Thoracic aorta endothelial cell (primary cell): ENCODE results near the gene AOC1. TPM values are rescaled to one million over a fixed set of nuclear protein-coding genes. Genes with fewer than 3 reads are reported as not detected.

Source experiments
- total RNA-seq: library from RNA; depleted of rRNA; stranded (reverse); fragments of >200 nt; gene quantifications from 2 replicates; pipeline ENCODE4 v1.2.3, GENCODE V29; 2012

The AOC1 gene, protein sequence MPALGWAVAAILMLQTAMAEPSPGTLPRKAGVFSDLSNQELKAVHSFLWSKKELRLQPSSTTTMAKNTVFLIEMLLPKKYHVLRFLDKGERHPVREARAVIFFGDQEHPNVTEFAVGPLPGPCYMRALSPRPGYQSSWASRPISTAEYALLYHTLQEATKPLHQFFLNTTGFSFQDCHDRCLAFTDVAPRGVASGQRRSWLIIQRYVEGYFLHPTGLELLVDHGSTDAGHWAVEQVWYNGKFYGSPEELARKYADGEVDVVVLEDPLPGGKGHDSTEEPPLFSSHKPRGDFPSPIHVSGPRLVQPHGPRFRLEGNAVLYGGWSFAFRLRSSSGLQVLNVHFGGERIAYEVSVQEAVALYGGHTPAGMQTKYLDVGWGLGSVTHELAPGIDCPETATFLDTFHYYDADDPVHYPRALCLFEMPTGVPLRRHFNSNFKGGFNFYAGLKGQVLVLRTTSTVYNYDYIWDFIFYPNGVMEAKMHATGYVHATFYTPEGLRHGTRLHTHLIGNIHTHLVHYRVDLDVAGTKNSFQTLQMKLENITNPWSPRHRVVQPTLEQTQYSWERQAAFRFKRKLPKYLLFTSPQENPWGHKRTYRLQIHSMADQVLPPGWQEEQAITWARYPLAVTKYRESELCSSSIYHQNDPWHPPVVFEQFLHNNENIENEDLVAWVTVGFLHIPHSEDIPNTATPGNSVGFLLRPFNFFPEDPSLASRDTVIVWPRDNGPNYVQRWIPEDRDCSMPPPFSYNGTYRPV
- total RNA-seq = not detected in 2 replicates

DNA sequence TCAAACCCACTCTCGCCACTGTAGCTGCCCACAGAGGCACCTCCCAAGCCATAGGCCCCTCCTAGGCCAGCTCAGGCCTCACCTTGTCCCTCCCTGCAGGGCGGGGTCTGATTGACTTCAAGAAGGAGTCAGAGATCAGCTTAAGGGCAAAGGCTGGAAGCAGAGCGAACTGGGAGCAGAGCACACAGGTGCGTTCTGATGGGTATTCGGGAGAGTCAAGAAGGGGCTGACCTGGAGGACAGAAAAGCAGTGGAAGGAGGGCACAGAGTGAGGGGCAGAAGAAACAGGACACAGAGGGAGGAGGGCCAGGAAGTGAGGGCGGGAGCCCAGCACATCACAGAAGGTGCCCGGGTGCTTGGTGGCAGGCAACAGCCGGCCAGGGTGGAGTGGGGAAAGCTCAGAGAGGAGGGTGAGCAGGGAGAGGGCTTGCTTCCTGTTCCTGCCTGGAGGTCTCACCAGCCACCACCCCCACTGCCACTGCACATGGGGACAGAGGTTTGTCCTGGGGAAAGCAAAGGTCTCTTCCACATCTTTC is at the start of gene AOC1:
Gene AOC1, plus strand, starts transcription at position 147 of the 535 bp plus-strand sequence. CDS start 3,954 bp downstream, outside the sequence.

Other genes with a start within 250 kb of the AOC1 start
- gene GIMAP6, start 220.1 kb upstream of the AOC1 start, total RNA-seq = 155 and 156 TPM in 2 replicates
- 39.8 and 44.8 TPM in 2 replicates for gene GIMAP2, start 166.8 kb upstream of the AOC1 start, total RNA-seq
- 10.4 and 10.8 TPM in 2 replicates for gene GIMAP1, start 135.9 kb upstream of the AOC1 start, total RNA-seq
- 1.2 and 8.9 TPM in 2 replicates for gene GIMAP5, start 115.1 kb upstream of the AOC1 start, total RNA-seq
- not detected in 2 replicates for gene TMEM176B, start 52.2 kb upstream of the AOC1 start, total RNA-seq
- not detected in 2 replicates for gene TMEM176A, start 51.7 kb upstream of the AOC1 start, total RNA-seq
- under 0.01 and 0.07 TPM in 2 replicates for gene KCNH2, start 125.8 kb downstream of the AOC1 start, total RNA-seq
- 86.2 and 96.3 TPM in 2 replicates for gene NOS3, start 138.5 kb downstream of the AOC1 start, total RNA-seq
- under 0.01 and 0.07 TPM in 2 replicates for gene ATG9B, start 172.0 kb downstream of the AOC1 start, total RNA-seq
- 31.0 and 31.9 TPM in 2 replicates for gene ABCB8, start 175.9 kb downstream of the AOC1 start, total RNA-seq
- 0.07 TPM in 1 of 2 replicates, not detected in the other for gene ASIC3, start 196.0 kb downstream of the AOC1 start, total RNA-seq
- 14.5 and 14.6 TPM in 2 replicates for gene CDK5, start 205.4 kb downstream of the AOC1 start, total RNA-seq
- gene SLC4A2, start 207.1 kb downstream of the AOC1 start, total RNA-seq = 65.5 and 69.3 TPM in 2 replicates
- 46.4 and 50.1 TPM in 2 replicates for gene FASTK, start 228.3 kb downstream of the AOC1 start, total RNA-seq
- gene TMUB1, start 231.0 kb downstream of the AOC1 start, total RNA-seq = 13.6 and 21.9 TPM in 2 replicates
- gene AGAP3, start 234.0 kb downstream of the AOC1 start, total RNA-seq = 97.4 and 112 TPM in 2 replicates